ENCODE data around the gene PGLYRP4. TPM values are rescaled to one million over a fixed set of nuclear protein-coding genes. Genes with fewer than 3 reads are reported as not detected.

PGLYRP4 gene
- total and polyA plus RNA-seq, 8 donors = 4.3 TPM; not detected in 7

- intact Hi-C loops (cut with DNase I; ENCODE audit: low total_unique reads) = no loop called here
- peak overlapping the region in 2 of 4 donors; percentile 27 to 40 for H3K4me3 ChIP-seq
- H3K4me1 ChIP-seq = no peaks in the 10 kb centered on the region
- H3K27me3 ChIP-seq = peaks cover 0 to 21% (median 0%) of the 10 kb centered on the region in 3 donors
- H3K9me3 ChIP-seq = no peaks in the 10 kb centered on the region
- H3K36me3 ChIP-seq = no peaks in the 10 kb centered on the region
- DNase-seq = no peak
- TF ChIP-seq POLR2AphosphoS5 (IDR thresholded peaks at IDR 0.05) (no peak), CTCF (IDR thresholded peaks at IDR 0.05) (no peak), POLR2A (IDR thresholded peaks at IDR 0.05) (no peak), EP300 (IDR thresholded peaks at IDR 0.05) (no peak)
- peak overlapping the region in 2 of 5 donors; percentile 36 to 77 for H3K27ac ChIP-seq
- 59 to 90% (median 71%) methylated on average over 2 of the region's 2 CpGs for WGBS, 5 donors
Measured at GRCh38 chr1:153360190-153360589, 11.5 kb upstream of the PGLYRP4 start.

GRCh38 chr1:153359241-153359640 lies 10.6 kb upstream of the PGLYRP4 start:
- no peaks in the 10 kb centered on the region for H3K9me3 ChIP-seq
- WGBS, 5 donors = 80 to 92% (median 89%) methylated on average over 6 of the region's 6 CpGs
- intact Hi-C loops (cut with DNase I; ENCODE audit: low total_unique reads) = no loop called here
- peaks cover 0 to 18% (median 0%) of the 10 kb centered on the region in 3 donors for H3K27me3 ChIP-seq
- TF ChIP-seq POLR2AphosphoS5 (IDR thresholded peaks at IDR 0.05) (no peak), CTCF (IDR thresholded peaks at IDR 0.05) (no peak), EP300 (IDR thresholded peaks at IDR 0.05) (no peak), POLR2A (IDR thresholded peaks at IDR 0.05) (no peak)
- H3K4me3 ChIP-seq = peak overlapping the region in 2 of 4 donors; percentile 27 to 40
- H3K27ac ChIP-seq = peak overlapping the region in 2 of 5 donors; percentile 56 to 77
- H3K4me1 ChIP-seq = no peaks in the 10 kb centered on the region
- no peaks in the 10 kb centered on the region for H3K36me3 ChIP-seq
- DNase-seq = no peak

- no peak for TF ChIP-seq POLR2AphosphoS5 (IDR thresholded peaks at IDR 0.05)
- TF ChIP-seq EP300 (IDR thresholded peaks at IDR 0.05) = no peak
- TF ChIP-seq POLR2A (IDR thresholded peaks at IDR 0.05) = no peak
- TF ChIP-seq CTCF (IDR thresholded peaks at IDR 0.05) = no peak
- Histone ChIP-seq H3K27me3 (peaks cover 0 to 22% (median 0%) of the 10 kb centered on the region in 3 donors), H3K4me3 (peak overlapping the region in 3 of 4 donors; percentile 3 to 40 (median 27)), H3K27ac (peak overlapping the region in 3 of 5 donors; percentile 45 to 77 (median 56)), H3K36me3 (no peaks in the 10 kb centered on the region), H3K9me3 (no peaks in the 10 kb centered on the region), H3K4me1 (no peaks in the 10 kb centered on the region)
- intact Hi-C loops (cut with DNase I; ENCODE audit: low total_unique reads) = no loop called here
- WGBS, 5 donors = 73 to 84% (median 80%) methylated on average over 3 of the region's 3 CpGs
- DNase-seq = no peak
Measured at GRCh38 chr1:153358691-153358975, 10.0 kb upstream of the PGLYRP4 start.

GRCh38 chr1:153357853-153358690 lies 9.4 kb upstream of the PGLYRP4 start, which contains the start of gene S100A9:
Gene S100A9, plus strand, starts transcription at chr1:153357854. Its CDS starts 430 bp downstream, at chr1:153358284.
- intact Hi-C loops (cut with DNase I; ENCODE audit: low total_unique reads) = no loop called here
- 71 to 80% (median 79%) methylated on average over 11 of the region's 11 CpGs for WGBS, 5 donors

More at GRCh38 chr1:153357853-153358690, 9.4 kb upstream of the PGLYRP4 start, which contains the start of gene S100A9:
- Histone ChIP-seq H3K27me3 (peaks cover 0 to 24% (median 0%) of the 10 kb centered on the region in 3 donors), H3K4me3 (peak within 1 kb of the TSS in 3 of 4 donors; percentile 3 to 40 (median 27)), H3K9me3 (no peaks in the 10 kb centered on the region), H3K4me1 (no peaks in the 10 kb centered on the region), H3K27ac (peak within 1 kb of the TSS in 3 of 5 donors; percentile 45 to 77 (median 56)), H3K36me3 (no peaks in the 10 kb centered on the region)
- no peak for TF ChIP-seq CTCF (IDR thresholded peaks at IDR 0.05)
- TF ChIP-seq EP300 (IDR thresholded peaks at IDR 0.05) = no peak
- no peak for TF ChIP-seq POLR2A (IDR thresholded peaks at IDR 0.05)
- peak in 1 of 3 donors; percentile 26 for TF ChIP-seq POLR2AphosphoS5 (IDR thresholded peaks at IDR 0.05)
- no peak for DNase-seq
